Stimulated activated CD8-positive, alpha-beta memory T cell treated with anti-CD3 and anti-CD28 coated beads, Interleukin-7, amount 100 ng/mL, for 4 hours (primary cell): ENCODE data around the gene REC8.

ENCODE experiments used
- DNase-seq, 2 donors: peaks; one replicate each; pipeline ENCODE4 v3.0.0-alpha.2; 2020; ENCODE audit warnings: low read depth in 2 of 2

Gene REC8

GRCh38 chr14:24138396-24139271 is 33.2 kb upstream of the REC8 start:
- no peak for DNase-seq

- DNase-seq = no peak
Measured at GRCh38 chr14:24139272-24139934, 32.5 kb upstream of the REC8 start.

GRCh38 chr14:24141097-24141880 is 30.6 kb upstream of the REC8 start, which contains the start of gene EMC9:
EMC9 (minus strand) TSS chr14:24141591; CDS start chr14:24141304, 287 bp downstream.
- peak; percentile 99 to 100 for DNase-seq

- DNase-seq = no peak
Measured at GRCh38 chr14:24143511-24143910, 28.4 kb upstream of the REC8 start.

DNA sequence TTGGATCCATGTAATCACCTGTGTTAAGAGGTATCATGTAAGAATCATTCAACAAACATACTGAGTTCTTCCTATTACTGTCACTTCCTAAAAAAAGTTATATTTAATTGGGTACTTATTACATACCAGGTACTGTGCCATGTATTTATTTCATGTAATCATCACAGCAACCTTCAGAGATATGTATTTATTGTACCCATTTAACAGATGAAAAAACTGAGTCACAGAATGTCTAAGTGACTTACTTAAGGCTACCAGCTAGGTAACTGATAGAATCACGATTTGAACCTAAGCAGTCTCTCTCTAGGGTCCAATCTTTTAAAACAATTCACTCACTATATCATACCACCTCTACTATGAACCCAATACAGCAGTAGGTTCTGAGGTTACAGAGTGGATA is 27.4 kb upstream of the REC8 start:
- DNase-seq = no peak

DNA sequence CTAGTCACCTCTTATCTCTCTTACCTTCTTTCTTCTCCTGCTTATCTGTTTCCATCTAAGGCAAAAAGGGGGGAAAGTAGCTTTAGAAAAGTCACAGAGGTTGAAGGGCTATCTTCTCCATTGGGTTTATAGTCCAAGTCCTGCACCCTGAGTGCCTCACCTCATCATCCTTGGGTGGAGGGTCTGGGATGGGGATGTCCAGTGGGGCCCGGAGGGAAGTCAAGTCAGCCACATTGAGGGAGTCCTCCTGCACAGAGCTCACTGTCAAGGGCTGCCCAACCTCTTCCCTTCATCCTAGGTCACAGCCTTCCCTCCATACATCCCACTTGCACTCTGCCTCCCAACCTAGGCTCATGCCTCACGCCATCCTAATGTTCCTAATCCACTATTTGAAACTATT is 26.7 kb upstream of the REC8 start:
- DNase-seq = no peak

DNA sequence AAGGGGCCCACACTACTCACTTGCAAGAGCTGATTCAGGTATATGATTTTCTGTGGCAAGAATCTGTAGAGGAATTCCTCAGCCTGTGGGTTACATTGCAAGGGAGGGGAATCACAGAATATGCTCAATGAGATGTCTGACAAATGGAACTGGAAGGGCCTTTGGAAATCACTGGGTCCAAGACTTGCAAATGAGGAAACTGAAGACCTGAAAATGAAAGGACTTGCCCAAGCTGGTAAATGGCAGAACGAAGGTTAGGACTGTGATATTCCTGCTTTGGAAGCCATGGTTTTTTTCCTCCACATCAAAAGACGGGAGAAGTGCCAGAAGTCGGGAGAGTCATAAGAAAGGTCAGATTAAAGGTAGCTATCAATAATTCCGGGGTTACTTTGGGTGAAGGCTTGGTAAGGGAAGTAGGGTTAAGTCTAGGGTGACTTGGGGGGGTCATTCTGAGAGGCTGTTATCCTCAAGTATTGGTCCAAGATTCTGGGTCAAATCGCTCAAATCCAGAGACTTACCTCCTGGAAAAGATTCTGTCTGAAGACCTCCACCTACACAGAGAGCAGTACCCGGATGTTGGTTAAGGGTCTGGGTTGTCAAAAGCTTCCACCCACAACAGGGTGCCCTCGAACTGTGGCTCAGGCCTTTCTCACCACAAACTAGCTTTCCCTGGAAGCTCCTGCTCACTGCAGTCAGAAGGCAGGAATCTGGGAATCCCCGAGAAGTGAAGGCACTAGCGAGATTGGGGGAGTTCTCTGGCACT is 26.0 kb upstream of the REC8 start:
- DNase-seq = no peak

DNA sequence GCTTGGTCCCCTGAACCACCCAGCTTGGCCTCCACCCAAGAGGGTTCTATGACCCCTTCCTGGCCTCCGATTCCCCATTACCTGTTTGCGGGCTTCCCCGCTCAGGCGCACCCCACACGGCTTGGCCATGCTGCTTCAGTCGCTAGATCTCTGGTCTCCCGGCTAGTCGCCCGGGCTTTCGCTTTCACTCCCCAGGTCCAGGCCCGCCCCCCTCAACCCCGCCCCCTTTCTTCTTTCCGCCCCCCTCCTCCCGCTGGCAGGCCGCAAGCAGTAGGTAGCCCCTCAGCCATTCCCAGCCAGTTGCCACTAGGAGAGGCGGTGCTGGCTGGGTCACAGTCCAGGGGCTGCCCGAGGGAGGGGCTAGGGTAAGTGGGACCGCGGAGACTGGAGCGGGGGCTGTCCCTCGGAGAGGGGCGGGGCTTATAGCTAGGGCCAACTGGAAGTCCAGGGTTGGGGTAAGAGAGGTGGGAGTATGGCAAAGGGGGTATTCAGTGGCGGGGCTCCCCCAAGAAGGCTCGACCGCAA is 25.4 kb upstream of the REC8 start, which contains the start of gene PSME2:
TSS of gene PSME2 (minus strand) at position 158 of the 525 bp plus-strand sequence. CDS start at position 129, 29 bp downstream.
- DNase-seq = peak; percentile 68 to 76

- DNase-seq = peak; percentile 96 to 98
Measured at GRCh38 chr14:24146978-24147760, 24.7 kb upstream of the REC8 start, which contains the start of gene RNF31. RNF31 (plus strand) TSS chr14:24147498; CDS start chr14:24147699, 201 bp downstream.

GRCh38 chr14:24147761-24148428 is 24.0 kb upstream of the REC8 start:
- DNase-seq = no peak

DNA sequence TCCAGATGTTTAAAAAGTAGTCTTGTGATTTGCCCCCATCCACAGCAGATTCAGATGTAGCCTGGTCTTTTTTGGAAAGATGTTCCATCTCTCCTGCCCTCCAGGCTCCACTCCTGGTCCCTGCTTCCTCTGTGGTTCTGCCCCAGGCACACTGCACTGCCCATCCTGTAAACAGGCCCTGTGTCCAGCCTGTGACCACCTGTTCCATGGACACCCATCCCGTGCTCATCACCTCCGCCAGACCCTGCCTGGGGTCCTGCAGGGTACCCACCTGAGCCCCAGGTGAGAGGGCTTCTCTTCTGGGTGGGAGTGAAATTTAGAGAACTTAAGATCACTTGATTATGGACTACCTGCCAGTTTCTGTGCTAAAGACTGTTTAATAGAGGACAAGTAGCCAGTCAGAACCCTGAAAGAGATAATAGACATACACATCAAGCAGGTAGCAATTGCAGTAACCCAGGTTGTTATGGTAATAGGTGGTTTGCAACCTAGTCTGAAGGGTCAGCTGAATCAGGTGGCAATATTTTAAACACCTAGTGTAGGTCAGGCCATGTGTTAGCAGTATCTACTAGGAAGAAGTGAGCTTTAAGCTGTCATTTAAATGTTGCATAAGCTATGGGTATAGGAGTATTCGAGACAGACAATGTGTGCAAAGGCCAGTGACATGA is 22.4 kb upstream of the REC8 start:
- no peak for DNase-seq

- DNase-seq = no peak
Measured at GRCh38 chr14:24150061-24150460, 21.8 kb upstream of the REC8 start.

DNA sequence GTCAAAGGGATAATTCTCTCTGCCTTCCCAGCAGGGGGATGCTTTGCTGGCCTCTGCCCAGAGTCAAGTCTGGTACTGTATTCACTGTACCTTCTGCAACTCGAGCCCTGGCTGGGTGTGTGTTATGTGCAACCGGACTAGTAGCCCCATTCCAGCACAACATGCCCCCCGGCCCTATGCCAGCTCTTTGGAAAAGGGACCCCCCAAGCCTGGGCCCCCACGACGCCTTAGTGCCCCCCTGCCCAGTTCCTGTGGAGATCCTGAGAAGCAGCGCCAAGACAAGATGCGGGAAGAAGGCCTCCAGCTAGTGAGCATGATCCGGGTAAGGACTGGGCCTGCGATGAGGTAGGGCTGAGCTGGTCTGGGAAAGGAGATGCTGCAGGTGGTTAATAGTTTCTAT is 21.3 kb upstream of the REC8 start:
- DNase-seq = no peak

GRCh38 chr14:24150993-24151392 is 20.9 kb upstream of the REC8 start:
- no peak for DNase-seq

GRCh38 chr14:24151404-24152080 is 20.3 kb upstream of the REC8 start:
- no peak for DNase-seq

- no peak for DNase-seq
Measured at GRCh38 chr14:24155100-24155499, 16.8 kb upstream of the REC8 start.

GRCh38 chr14:24156840-24157239 is 15.0 kb upstream of the REC8 start:
- no peak for DNase-seq

GRCh38 chr14:24157331-24157730 is 14.5 kb upstream of the REC8 start:
- no peak for DNase-seq
